GM10266 (cell line): Measurements from ENCODE around the gene WBP2.

Experiments used
- DNase-seq: peaks from one replicate; pipeline ENCODE4 v3.0.0; 2012; ENCODE audit errors: extremely low spot score
- CTCF ChIP-seq: IDR thresholded peaks from 2 replicates; pipeline ENCODE4 v1.5.1; 2012; ENCODE audit warnings: mild to moderate bottlenecking, low read depth; ENCODE audit not compliant: control insufficient read depth, insufficient read depth; ENCODE audit errors: missing control alignments

The WBP2 gene

GRCh38 chr17:75825748-75826370, 29.3 kb downstream of the WBP2 start:
- DNase-seq = no peak
- TF ChIP-seq CTCF = no peak

- DNase-seq = no peak
- no peak for TF ChIP-seq CTCF
Observed at GRCh38 chr17:75825149-75825552, 30.0 kb downstream of the WBP2 start.

GRCh38 chr17:75824666-75825065, 30.5 kb downstream of the WBP2 start:
- DNase-seq = no peak
- no peak for TF ChIP-seq CTCF

- TF ChIP-seq CTCF = no peak
Observed at GRCh38 chr17:75824050-75824552, 31.0 kb downstream of the WBP2 start.

GRCh38 chr17:75823257-75824041, 31.7 kb downstream of the WBP2 start:
- no peak for TF ChIP-seq CTCF
- DNase-seq = no peak

More at GRCh38 chr17:75824050-75824552, 31.0 kb downstream of the WBP2 start:
- no peak for DNase-seq

GRCh38 chr17:75822800-75823166, 32.4 kb downstream of the WBP2 start:
- no peak for TF ChIP-seq CTCF
- DNase-seq = no peak
